Brain microvascular endothelial cell (primary cell): ENCODE data around the gene RNASET2.

Experiments
- DNase-seq: peaks from one replicate; pipeline ENCODE4 v3.0.0-alpha.2; 2020
- H3K27ac ChIP-seq: fragments of 250-450 bp; sonication (Bioruptor Pico); 2 replicates; pipeline ENCODE4 v1.5.1; 2020; ENCODE audit warnings: mild to moderate bottlenecking, moderate library complexity
- H3K27me3 ChIP-seq: fragments of 250-450 bp; sonication (Bioruptor Pico); replicated peaks from 2 replicates; pipeline ENCODE4 v1.5.1; 2020; ENCODE audit warnings: mild to moderate bottlenecking
- H3K36me3 ChIP-seq: fragments of 250-450 bp; sonication (Bioruptor Pico); replicated peaks from 2 replicates; pipeline ENCODE4 v1.5.1; 2020; ENCODE audit warnings: mild to moderate bottlenecking
- H3K4me3 ChIP-seq: 2 replicates; pipeline ENCODE4 v1.5.1; 2011; ENCODE audit warnings: low read depth, mild to moderate bottlenecking, control low read depth, low read length, moderate library complexity
- in situ Hi-C: cut with HindIII; loops from 2 replicates; pipeline ENCODE4 v1.10.0; 2017; ENCODE audit warnings: low sequenced_read_pairs, low pct_ligation_motif_present
- TF ChIP-seq, protein P1 (sequence below): IDR thresholded peaks from 2 replicates; pipeline ENCODE4 v1.5.1; 2011; ENCODE audit warnings: low read depth, mild to moderate bottlenecking, moderate library complexity, low read length, control low read depth, inconsistent platforms; ENCODE audit errors: missing control alignments

The RNASET2 gene, protein sequence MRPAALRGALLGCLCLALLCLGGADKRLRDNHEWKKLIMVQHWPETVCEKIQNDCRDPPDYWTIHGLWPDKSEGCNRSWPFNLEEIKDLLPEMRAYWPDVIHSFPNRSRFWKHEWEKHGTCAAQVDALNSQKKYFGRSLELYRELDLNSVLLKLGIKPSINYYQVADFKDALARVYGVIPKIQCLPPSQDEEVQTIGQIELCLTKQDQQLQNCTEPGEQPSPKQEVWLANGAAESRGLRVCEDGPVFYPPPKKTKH

DNA sequence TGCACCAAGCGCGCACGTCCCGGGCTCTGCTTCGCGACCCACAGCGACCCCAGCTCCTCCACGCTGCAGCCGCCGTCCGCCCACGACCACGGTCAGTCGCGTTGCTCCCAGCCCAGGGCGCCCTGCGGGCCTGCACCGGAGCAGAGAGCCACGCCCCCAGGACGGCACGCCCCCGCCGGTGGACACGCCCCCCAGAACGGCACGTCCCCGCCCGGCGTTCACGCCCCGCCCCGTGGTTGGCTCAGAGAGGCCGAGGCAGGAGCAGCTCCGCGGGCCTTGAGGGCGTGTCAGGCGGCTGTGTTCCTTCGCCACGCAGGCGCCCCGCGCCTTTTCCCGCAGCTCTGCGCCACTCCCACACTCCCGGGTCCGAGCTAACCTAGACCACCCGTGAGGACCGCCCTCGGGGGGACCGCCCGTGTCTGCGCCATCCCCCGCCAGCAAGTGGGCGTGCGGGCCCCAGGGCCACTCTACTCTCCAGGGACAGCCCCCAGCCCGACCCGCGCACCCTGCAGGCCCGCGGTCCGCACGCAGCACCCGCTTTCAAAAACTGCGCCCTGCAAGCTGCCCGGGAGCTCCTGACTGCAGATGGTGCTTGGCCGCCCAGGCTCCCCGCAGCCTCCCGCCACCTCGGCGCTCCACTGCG is at the start of gene RNASET2:
TSS of gene RNASET2 (minus strand) at position 107 of the 643 bp plus-strand sequence. CDS start 368 bp downstream, outside the sequence.
- peak; percentile 79 for DNase-seq
- Histone ChIP-seq H3K27me3 (no peaks in the 10 kb centered on the region), H3K4me3 (peak within 1 kb of the TSS; percentile 72), H3K36me3 (no peaks in the 10 kb centered on the region), H3K27ac (peak within 1 kb of the TSS; percentile 29)
- TF ChIP-seq, protein P1, sequence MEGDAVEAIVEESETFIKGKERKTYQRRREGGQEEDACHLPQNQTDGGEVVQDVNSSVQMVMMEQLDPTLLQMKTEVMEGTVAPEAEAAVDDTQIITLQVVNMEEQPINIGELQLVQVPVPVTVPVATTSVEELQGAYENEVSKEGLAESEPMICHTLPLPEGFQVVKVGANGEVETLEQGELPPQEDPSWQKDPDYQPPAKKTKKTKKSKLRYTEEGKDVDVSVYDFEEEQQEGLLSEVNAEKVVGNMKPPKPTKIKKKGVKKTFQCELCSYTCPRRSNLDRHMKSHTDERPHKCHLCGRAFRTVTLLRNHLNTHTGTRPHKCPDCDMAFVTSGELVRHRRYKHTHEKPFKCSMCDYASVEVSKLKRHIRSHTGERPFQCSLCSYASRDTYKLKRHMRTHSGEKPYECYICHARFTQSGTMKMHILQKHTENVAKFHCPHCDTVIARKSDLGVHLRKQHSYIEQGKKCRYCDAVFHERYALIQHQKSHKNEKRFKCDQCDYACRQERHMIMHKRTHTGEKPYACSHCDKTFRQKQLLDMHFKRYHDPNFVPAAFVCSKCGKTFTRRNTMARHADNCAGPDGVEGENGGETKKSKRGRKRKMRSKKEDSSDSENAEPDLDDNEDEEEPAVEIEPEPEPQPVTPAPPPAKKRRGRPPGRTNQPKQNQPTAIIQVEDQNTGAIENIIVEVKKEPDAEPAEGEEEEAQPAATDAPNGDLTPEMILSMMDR, result no peak
- in situ Hi-C loops, result no loop called here

DNA sequence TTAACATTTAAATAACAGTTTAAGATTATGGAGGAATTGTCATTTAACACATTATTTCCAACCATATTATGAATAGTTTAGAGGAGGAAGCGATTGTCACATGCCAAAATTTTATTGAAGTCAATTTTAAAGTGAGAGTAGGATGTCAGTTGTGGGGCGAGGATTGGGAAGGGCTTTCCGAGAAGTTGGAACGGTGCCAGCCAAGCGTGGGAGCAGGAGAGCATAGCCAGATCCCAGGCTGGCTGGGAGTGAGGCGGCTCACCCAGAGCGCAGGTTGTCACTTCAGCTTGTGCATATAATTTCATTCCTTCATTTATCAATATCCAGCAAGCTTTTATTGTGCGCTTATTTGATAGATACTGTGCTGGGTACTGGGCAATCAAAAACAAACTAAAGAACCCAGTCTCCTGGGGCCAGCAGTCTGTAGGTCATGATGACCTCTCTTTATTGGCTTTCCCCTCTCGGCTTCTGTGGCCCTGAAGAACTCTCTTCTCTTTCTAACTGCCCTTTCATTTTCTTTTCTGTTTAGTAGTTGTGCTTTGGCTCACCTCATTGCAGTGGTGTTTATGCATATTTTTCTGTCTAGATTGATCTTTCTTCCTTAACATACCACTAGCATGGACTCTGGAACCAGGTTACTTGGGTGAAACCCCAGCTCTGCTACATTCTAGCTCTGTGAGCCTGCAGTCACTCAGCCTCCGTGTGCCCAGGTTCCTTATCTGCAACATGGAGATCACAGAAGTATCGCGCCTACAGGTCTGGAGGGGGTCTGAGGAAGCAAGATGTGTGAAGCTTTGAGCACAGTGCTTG is 49.2 kb upstream of the RNASET2 start:
- Histone ChIP-seq H3K27ac (no peak overlapping the region), H3K4me3 (no peak overlapping the region), H3K27me3 (no peaks in the 10 kb centered on the region), H3K36me3 (peaks cover 10% of the 10 kb centered on the region)
- TF ChIP-seq, protein P1, result no peak
- DNase-seq, result no peak
- in situ Hi-C loops, result no loop called here

DNA sequence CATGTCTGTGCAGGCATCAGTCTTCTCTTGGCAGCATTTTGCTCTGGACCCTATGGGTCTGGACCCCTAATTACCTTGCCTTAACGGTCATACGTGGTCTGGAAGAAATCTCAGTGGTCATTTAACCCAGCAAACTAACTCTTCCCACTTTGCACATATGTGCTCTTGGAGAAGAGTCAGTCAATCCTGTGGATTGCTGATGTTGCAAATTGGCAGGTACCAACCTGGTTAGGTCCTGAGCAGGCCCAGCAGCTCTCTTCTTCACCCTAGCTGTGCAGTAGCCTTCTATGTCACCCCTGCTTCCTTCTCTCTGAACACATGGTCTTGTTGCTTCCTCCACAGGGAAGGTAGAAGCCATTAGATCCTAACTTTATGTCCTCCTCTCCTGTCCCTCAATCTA is 44.4 kb upstream of the RNASET2 start:
- DNase-seq, result no peak
- no peaks in the 10 kb centered on the region for H3K27me3 ChIP-seq
- no peak overlapping the region for H3K27ac ChIP-seq
- H3K36me3 ChIP-seq, result no peaks in the 10 kb centered on the region
- TF ChIP-seq, protein P1, result no peak
- H3K4me3 ChIP-seq, result no peak overlapping the region
- in situ Hi-C loops, result no loop called here

DNA sequence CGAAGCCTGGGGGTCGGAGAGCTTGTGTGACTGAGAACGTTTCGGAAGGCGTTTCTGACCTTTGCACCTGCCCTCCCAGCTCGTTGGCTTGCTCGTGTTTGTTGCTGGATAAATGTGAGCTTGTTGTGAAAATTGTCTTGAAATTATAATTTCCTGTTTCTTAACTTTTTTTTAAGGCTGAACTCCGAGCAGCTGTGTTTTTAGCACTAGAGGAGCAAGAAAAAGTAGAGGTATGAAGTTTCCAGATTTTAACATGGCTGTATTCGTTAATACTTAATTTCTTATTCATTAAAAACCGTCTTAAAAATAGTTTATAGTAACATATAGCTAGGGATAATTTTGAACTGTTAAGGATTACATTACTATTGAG is 43.5 kb upstream of the RNASET2 start:
- in situ Hi-C loops, result no loop called here
- TF ChIP-seq, protein P1, result no peak
- Histone ChIP-seq H3K27ac (no peak overlapping the region), H3K36me3 (no peaks in the 10 kb centered on the region), H3K27me3 (no peaks in the 10 kb centered on the region), H3K4me3 (peak overlapping the region; percentile 70)
- DNase-seq, result no peak

DNA sequence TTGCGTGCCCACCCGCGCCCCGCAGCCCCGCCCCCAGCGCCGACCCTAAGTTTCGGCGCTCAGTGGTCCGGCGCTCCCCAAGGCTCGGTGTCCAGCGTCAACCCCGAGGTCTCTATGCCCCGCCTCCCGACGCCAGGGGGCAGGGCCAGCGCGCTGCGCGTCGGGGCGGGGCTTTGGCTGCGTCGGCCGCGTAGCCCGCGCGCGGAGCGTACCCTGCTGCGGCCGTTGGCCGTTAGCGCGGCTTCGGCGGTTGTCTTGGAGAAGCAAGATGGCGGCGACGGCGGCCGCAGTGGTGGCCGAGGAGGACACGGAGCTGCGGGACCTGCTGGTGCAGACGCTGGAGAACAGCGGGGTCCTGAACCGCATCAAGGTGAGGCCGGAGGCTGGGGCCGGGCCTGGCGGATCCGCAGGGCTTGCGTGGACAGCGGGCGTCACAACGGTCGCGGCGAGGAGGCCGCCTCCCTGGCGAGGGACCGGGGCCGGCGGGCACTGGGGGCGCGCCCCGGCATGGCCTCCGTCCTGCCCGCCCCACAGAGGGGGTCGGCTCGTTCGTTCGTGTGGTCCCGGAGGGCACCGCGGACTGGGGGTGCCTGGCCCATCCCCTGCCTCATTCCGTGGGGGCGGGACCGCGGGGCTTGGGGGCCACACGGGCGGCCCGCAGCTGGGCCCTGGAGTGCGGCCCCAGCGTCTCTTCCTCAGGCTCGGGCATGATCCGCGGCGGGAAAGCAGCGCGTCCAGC is 43.0 kb upstream of the RNASET2 start, which contains the start of gene CEP43:
TSS of gene CEP43 (plus strand) at position 253 of the 739 bp plus-strand sequence. CDS start at position 269, 16 bp downstream.
- Histone ChIP-seq H3K27ac (peak within 1 kb of the TSS; percentile 47), H3K36me3 (no peaks in the 10 kb centered on the region), H3K4me3 (peak within 1 kb of the TSS; percentile 80), H3K27me3 (no peaks in the 10 kb centered on the region)
- in situ Hi-C loops, result no loop called here
- DNase-seq, result peak; percentile 90
- TF ChIP-seq, protein P1, result no peak
